Anterior cingulate cortex (tissue), 58 donors: ENCODE data around the gene STARD10.

Experiments
- DNase-seq, 58 donors: peaks; one replicate each; lab custom pipeline; 2025; lab: John Stamatoyannopoulos, UW

Gene STARD10

GRCh38 chr11:72782081-72782920, 11.5 kb downstream of the STARD10 start:
- no peak for DNase-seq

- DNase-seq = peak in 9 of 58 donors; percentile 19 to 67 (median 34)
Observed at GRCh38 chr11:72781313-72782080, 12.3 kb downstream of the STARD10 start.

DNA sequence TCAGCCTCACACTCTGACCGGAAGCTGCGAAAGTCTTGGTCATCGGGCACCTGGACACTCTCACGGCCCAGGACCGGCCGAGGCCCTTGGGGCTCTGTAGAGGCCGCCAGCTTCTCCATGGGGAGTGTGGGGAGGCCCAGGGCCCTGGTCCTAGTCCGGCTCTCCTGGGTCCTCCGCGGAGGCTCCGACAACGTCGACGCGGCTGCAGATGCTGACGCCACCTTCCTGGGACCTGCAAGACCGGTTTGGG, 12.9 kb downstream of the STARD10 start:
- no peak for DNase-seq

GRCh38 chr11:72780296-72781062, 13.4 kb downstream of the STARD10 start:
- DNase-seq = no peak

DNA sequence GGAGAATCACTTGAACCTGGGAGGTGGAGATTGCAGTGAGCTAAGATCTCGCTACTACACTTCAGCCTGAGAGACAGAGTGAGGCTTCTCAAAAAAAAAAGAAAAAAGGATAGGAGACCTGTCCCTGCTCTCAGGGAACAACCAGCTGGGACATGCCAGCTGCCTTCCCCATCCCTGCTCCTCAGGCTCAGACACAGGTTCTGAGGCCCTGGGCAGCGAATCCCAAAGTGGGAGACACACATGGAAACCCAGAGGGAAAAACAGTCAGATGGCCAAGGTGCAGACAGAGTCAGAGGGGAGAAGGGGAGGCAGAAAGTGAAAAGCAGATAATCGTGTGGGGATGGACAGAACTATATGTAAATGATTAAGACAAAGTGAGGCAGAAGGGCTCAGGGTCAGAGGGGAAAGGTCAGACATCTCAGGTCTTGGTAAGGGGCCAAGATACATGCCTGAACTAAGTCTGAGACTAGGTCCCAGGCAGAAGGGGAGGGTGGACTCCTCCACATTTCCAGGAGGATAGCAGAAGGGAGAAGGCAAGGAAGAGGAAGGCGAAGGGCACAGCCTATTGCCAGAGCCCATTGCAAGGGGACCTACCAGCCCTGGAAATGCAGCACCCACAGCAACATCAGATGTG, 14.2 kb downstream of the STARD10 start:
- no peak for DNase-seq

DNA sequence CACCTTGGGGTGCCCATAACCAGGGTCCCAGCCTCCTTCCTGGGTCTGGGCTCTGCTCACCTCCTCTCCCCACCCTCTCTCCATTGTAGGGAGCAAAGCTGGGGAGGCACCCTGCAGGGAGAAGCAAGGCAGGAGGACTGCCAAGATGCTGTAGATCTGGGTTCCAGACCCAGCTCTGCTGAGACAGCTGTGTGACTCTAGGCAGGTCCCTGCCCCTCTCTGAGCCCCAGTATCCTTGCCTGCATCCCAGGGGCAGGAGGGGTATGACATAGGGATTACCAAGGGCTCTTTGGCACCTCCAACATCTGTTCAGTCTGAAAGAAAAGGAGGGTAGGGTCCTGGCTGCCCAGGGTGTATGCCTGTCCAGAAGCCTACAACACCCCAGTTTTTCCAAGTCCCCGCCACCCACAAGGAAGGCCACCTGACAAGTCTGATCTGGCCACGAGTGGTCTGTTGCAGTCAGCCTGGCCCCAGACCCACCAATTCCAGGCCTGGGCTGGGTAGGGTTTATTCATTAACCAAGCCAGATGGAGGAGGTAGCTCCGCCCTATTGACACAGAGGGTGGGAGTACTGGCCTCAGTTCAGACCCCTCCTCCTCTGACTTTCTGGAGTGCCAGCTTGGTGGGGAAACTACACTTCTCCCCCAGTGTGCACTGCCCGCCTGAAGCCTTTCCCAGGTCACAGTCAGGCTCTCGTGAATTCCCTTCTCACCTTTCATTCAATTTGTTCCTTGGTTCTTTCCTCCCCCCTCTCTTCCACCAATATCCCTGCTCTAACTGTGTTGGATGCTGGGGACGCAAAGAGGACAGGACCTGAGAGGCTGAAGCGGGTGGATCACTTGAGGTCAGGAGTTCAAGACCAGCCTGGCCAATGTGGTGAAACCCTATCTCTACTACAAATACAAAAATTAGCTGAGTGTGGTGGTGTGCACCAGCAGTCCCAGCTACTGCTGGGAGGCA, 15.0 kb downstream of the STARD10 start:
- DNase-seq = no peak

DNA sequence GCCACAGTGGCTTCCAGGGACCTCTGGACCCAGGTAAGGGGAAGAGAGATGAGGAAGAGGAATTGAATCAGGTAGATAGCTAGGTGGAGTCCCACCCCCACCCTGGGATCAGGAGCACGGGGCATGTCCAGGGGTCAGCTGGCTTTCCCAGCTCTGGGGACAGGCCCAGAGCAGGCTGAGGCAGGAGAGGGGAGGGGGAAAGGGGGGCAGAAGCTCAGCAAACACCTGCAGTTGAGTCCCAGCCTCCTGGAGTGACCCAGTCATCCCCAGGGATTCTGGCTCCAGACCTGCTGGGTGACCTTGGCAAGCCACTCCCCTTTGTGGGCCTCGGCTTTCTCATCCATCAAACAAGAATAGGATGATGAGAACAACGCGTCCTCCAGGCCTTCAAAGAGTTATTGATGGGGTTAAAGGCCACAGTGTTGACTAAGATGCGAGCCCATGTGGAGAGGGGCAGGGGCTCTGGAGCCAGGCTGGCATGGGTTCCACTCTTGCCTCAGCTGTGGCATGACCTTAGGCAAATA, 16.0 kb downstream of the STARD10 start:
- DNase-seq = peak in 5 of 58 donors; percentile 24 to 47 (median 27)

GRCh38 chr11:72776844-72777754, 16.7 kb downstream of the STARD10 start:
- DNase-seq = peak in 42 of 58 donors; percentile 7 to 84 (median 60)

- DNase-seq = no peak
Observed at GRCh38 chr11:72776117-72776843, 17.6 kb downstream of the STARD10 start.

- DNase-seq = no peak
Observed at GRCh38 chr11:72775288-72776110, 18.3 kb downstream of the STARD10 start.

- DNase-seq = no peak
Observed at GRCh38 chr11:72774499-72774898, 19.3 kb downstream of the STARD10 start.

DNA sequence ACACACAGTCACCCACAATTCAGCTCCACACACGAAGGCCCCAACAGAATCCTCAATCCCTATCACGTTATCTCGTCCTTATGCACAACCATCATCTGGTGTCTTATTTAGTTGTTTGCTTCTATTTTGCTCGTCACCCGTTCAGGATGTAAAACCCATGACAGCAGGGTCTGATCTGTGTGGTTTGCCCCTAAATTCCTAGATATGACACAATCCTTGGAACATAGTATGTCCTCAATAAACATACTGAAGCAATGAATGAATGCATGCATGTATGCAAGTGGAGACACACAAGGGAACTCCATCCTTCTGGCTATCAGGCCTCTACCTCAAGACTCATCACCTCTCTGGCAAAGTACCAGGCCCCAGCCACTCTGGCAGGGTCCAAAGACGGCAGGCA, 20.2 kb downstream of the STARD10 start:
- no peak for DNase-seq

DNA sequence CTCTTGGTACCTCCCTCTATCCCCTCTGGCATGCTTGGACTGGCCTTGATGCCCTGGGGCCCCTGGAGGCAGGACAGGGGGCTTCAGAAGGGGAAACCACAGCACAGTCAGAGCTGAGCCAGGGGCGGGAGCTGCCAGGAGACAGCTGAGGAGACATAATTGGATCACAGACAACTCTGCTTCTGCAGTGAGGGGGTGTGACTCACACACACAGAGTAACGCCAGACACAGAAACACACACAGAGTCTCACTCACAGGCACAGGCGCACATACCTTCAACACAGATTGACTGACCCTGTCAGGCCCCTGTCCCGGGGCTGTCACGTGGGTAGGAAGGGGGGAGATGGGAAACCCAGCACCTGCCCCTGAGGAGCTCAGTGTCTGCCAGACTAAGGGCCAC, 20.6 kb downstream of the STARD10 start:
- DNase-seq = peak in 39 of 58 donors; percentile 10 to 75 (median 45)

DNA sequence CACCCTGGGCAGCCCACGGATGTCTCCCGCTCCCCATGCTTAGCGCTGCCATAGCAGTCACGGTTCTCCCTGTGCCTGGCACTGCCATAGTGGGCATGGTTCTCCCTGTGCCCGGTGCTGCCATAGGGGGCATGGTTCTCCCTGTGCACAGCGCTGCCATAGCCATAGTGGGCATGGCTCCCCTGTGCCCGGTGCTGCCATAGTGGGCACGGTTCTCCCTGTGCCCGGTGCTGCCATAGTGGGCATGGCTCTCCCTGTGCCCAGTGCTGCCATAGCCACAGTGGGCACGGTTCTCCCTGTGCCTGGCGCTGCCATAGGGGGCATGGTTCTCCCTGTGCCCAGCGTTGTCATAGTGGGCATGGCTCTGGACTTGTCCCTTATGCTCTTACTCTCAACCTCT, 21.8 kb downstream of the STARD10 start:
- DNase-seq = no peak

GRCh38 chr11:72771507-72771906, 22.3 kb downstream of the STARD10 start:
- DNase-seq = no peak

DNA sequence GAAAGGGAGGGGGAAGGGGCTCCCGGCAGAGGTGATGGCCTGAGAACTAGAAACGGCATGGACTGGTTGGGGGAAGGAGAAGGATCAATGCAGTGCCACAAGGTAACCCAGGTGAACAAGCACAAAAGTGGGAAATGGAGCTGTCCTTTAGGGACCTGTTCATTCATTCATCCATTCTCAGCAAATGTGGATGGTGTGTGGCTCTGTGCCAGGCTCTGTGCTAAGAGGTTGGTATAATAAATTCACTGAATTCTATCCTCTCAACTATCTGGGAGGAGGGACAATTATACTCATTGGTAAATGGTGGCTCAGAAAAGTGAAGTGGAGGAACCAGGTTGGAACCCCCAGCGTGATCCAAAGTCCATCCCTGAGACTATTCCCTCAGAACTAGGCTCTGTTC, 23.0 kb downstream of the STARD10 start:
- no peak for DNase-seq

- DNase-seq = no peak
Observed at GRCh38 chr11:72769680-72770079, 24.2 kb downstream of the STARD10 start.
